PFSK-1 (cell line): ENCODE results near the gene NUDC.

Experiments
- FOXP2 ChIP-seq: optimal IDR thresholded peaks from 2 replicates; pipeline ENCODE3; 2011; ENCODE audit warnings: borderline replicate concordance, control low read depth, inconsistent platforms; ENCODE audit not compliant: insufficient read depth; ENCODE audit errors: extremely low read length, extremely low read depth
- POLR2AphosphoS5 ChIP-seq: IDR thresholded peaks from 2 replicates; pipeline ENCODE4 v1.6.1; 2012; ENCODE audit warnings: low read depth, mild to moderate bottlenecking, control low read depth, low read length, moderate library complexity
- REST ChIP-seq, 2 experiments: IDR thresholded peaks; 2 replicates each; pipeline versions ENCODE4 v1.6.1 to v1.8.0; 2011 to 2012; ENCODE audit warnings: low read depth in 2 of 2, low read length in 2 of 2, control low read depth in 1 of 2, inconsistent platforms in 1 of 2, mild to moderate bottlenecking in 1 of 2, moderate library complexity in 1 of 2; ENCODE audit not compliant: insufficient read depth in 1 of 2
- SIN3A ChIP-seq: IDR thresholded peaks from 2 replicates; pipeline ENCODE4 v1.6.1; 2012; ENCODE audit warnings: mild to moderate bottlenecking, low read length, moderate library complexity, borderline replicate concordance; ENCODE audit not compliant: insufficient read depth
- TAF1 ChIP-seq: IDR thresholded peaks from 2 replicates; pipeline ENCODE4 v1.6.1; 2012; ENCODE audit warnings: low read length, control low read depth, borderline replicate concordance; ENCODE audit not compliant: insufficient read depth

NUDC gene

GRCh38 chr1:26959722-26960624 lies 38.4 kb downstream of the NUDC start, which contains the start of gene KDF1:
TSS of gene KDF1 (minus strand) at chr1:26960468. CDS start at chr1:26952380, 8,088 bp downstream.
- no peak for TF ChIP-seq REST (IDR thresholded peaks at IDR 0.05; ENCODE audit: insufficient read depth in 1 of 2, low read depth in 2 of 2, low read length in 2 of 2)

GRCh38 chr1:26960625-26960966 lies 39.1 kb downstream of the NUDC start:
- TF ChIP-seq POLR2AphosphoS5 (no peak), REST (IDR thresholded peaks at IDR 0.05; ENCODE audit: insufficient read depth in 1 of 2, low read depth in 2 of 2, low read length in 2 of 2) (no peak), TAF1 (no peak), FOXP2 (no peak), SIN3A (no peak)

- TF ChIP-seq SIN3A (no peak), POLR2AphosphoS5 (no peak), REST (IDR thresholded peaks at IDR 0.05; ENCODE audit: insufficient read depth in 1 of 2, low read depth in 2 of 2, low read length in 2 of 2) (no peak), FOXP2 (no peak), TAF1 (no peak)
Measured at GRCh38 chr1:26961826-26962225, 40.3 kb downstream of the NUDC start.

- no peak for TF ChIP-seq POLR2AphosphoS5
- no peak for TF ChIP-seq SIN3A
- TF ChIP-seq TAF1 = no peak
- TF ChIP-seq FOXP2 = no peak
- TF ChIP-seq REST (IDR thresholded peaks at IDR 0.05; ENCODE audit: insufficient read depth in 1 of 2, low read depth in 2 of 2, low read length in 2 of 2) = no peak
Measured at GRCh38 chr1:26965213-26965612, 43.7 kb downstream of the NUDC start.
